Measurements from ENCODE around the gene CRLF1.

The CRLF1 gene

DNA sequence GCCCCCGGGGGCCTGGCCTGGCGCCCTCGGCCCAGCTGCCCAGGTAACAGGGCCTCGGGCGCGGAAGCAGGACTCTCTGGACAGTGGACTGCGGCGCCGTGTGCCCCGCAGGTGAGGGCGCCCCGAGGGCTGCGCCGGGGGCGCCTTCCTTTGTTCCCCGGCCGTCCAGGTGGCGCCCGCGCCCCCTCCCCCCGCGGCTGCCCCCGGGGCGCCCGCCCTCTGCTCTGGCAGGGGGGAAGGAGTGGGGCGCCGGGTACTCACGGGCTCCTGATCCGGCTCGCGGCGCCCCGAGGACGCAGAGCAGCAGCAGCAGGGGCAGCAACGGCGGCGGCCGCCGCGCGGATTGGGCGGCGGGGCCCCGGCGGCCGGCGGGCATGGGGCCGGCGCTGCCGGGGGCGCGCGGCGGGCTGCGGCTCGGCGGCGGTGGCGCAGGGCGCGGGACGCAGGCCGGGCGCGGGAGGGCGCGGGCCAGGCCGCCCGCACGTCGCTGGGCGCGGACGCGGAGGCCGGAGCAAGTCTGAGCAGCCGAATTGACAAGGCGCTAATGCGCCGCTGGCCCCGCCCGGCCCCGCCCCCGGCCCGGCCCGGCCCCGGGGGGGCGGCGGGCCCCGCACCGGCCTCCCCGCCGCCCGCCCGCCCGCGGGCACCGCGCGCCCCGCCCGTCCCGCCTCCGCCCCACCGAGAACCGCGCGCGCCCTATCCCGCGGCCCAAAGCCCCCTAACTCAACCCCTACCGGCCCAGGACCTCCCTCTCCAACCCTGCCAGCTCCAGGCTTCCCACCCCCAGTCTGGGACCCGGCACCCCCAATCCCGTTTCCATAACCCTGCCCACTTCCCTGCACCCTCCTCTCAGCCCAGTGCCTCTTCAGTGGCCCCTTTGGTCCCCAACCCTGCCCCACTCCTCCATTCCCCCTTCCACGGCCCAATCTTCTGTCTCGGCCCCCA is at the start of gene CRLF1:
TSS of gene CRLF1 (minus strand) at position 519 of the 945 bp plus-strand sequence. CDS start at position 376, 143 bp downstream.
- no peak for DNase-seq

DNA sequence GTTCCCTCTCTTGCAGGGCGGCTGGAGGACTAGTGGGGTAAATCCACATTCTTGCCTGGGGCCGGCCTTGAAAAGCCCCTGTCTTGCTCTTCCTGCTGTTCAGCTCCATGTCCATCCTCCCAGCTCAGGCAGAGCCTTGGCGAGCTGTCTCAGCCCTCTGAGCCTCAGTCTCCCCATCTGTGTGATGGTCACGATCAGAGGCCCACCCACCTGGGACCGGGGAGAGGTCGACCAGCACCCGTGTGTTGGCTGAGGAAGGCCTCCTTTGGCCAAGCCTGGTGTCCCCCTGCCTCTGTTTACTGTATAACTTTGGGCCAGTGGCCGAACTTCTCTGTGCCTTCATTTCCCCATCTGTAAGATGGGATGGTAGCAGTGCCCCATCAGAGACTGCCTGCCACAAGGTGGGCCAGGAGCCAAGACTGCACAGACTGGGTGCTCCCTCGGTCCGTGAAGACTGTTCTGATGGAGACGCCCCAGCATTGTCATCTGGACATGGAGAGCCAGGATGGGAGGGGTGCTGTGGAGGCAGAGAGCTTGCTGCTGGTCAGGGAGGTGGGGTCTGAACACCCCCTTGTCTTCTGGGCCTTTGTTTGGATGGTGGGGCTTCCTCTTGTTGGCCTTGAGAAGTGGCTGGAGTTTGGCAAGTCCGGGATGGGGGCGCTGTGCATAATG is 48.7 kb upstream of the CRLF1 start:
- DNase-seq: no peak

DNA sequence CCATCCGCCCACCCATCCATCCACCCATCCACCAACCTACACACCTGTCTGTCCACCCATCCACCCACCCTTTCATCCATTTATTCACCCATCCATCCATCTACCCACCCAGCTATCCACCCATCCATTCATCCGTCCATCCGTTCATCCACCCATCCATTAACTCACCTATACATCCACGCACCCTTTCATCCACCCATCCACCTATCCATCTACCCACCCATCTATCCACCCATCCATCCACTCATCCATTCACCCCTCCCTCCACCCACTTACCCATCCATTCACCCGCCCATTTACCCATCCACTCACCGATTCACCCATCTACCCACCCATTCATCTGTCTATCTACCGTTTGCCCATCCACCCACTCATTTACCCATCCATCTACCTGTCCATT is 47.9 kb upstream of the CRLF1 start:
- no peak for DNase-seq

DNA sequence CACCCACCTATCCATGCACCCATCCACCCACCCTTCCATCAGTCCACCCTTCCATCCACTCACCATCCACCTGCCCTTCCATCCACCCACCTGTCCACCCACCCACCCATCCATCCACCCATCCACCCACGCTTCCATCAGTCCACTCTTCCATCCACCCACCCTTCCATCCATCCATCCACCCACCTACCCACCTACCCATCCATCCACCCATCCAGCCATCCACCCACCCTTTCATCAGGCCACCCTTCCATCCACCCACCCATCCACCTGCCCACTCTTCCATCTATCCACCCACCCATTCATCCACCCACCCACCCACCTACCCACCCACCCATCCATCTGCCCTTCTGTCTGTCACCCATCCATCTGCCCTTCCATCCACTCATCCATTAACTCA is 47.3 kb upstream of the CRLF1 start:
- no peak for DNase-seq

GRCh38 chr19:18651733-18652132 is 45.1 kb upstream of the CRLF1 start:
- DNase-seq: no peak

DNA sequence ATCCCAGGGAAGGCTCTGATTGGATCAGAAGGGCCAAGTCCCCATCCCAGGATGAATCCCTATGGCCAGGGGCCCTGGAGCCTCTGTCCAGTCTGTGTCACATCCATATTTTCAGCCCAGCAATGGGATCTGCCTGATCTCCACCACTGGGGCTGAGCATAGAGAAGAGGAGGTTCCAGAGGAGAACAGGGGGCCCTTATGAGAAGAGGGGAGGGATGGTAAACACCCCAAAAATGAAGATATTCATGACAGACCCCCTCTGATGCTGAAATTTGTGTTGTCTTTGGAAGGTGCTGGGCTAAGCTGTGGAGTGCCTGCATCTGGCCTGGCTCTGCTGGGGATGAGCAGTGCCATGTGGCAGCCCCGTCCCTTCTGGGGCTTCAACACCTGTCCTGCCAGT is 44.7 kb upstream of the CRLF1 start:
- no peak for DNase-seq

GRCh38 chr19:18650468-18651041 is 44.0 kb upstream of the CRLF1 start:
- DNase-seq: no peak

- no peak for DNase-seq
These were observed 43.4 kb upstream of the CRLF1 start for GRCh38 chr19:18650021-18650390.

DNA sequence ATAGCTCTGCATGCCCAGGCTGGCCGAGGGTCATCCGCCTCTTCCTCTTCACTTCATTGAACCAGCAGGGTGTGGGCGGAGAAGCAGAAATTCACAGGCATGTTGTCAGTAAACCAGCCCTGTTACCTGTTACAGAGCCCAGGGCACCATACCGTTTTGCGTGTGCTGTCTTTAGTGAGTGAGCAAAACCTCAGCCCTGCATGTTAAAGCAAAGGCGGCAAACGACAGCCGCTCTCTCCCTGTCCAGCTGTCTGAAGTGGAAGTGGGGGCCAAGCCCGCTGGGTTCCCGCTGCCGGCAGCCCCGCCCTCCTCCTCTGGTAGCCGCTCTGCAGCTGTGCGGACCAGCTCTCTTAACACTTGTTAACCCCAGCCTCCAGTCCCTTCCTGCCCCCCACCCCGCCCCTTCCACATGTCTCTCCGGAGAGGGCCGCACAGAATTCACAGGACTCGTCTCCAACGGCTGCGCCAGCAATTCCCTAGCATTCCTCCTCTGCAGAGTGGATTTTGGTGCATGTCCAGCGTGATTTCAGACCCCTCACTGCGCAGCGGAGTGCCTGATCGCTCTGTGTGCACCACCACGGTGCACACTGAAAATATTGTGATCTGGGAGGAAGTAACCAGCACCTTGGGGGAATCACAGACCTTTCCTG is 42.9 kb upstream of the CRLF1 start:
- DNase-seq: no peak

DNA sequence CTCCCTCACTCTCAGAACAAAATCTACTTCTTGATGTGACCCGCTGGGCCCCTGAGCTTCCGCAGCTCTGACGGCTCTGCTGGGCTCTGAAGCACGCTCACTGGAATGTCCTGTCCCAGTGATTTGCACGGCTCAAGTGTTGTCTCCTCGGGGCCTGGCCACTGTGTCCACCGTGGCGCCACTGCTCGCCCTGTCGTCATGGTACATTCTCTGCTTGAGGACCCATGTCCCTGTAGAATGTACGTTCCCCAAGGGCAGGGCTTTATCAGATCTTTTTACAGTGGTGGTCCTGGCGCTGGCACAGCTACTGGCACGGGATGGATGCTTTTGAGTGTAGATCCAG is 42.3 kb upstream of the CRLF1 start:
- DNase-seq: no peak

- DNase-seq: no peak
These were observed 41.2 kb upstream of the CRLF1 start for GRCh38 chr19:18647807-18648206.

DNA sequence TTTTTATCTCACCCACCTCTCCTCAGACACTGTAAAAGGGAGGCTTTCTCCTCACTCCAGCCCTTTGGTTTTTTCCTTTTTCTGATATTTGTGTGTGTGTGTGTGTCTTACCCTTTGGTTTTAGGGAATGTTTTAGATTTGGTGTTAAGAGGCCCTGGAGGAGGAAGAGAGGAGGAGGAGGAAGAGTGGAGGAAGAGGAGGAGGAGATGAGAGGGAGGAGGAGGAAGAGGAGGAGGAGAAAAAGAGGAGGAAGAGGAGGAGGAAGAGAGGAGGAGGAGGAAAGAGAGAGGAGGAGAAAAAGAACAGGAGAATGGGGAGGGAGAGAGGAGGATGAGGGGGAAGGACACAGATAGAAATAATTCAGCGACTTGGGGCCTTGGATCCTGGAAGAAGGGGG is 40.8 kb upstream of the CRLF1 start:
- no peak for DNase-seq

- DNase-seq: no peak
These were observed 40.2 kb upstream of the CRLF1 start for GRCh38 chr19:18646535-18647370.

- DNase-seq: no peak
These were observed 38.5 kb upstream of the CRLF1 start for GRCh38 chr19:18645035-18645511.

DNA sequence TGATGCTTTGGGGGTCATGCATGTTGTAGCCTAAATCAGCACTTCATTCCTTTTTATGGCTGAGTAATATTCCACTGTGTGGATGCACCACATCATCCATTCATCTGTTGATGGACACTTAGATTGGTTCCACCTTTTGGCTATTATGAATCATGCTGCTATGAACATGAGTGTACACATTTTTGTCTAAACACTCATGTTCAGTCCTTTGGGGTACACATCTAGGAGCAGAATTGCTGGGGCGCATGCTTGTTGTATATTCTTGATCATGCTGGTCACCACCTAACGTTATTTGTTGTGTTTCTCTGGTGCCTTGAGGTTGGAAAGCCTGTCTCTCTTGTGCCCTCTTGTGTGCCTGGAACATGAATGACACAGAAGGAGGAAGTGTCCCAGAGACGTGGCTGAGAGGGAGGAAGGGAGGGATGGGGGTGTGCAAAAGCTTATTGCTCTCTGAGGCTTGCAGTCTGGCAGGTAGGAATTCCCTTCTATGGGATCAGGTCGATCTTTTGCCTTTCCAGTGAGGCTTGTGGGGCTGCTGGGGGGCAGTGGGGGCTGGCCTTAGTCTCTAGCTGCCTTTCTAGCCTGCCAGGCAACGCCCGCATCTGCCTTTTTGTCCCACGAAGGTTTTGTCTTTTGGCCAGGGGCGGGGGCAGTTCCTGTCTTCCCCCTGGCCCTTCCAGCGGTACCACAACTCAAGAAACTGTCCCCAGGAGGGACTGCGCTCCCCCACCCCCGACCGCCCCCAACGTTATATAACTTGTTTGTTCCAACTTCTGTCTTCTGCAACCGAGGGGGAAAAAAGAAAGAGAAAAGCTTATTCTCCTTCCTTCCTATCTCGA is 37.8 kb upstream of the CRLF1 start:
- DNase-seq: no peak

GRCh38 chr19:18639706-18640243 is 33.2 kb upstream of the CRLF1 start:
- DNase-seq: no peak

DNA sequence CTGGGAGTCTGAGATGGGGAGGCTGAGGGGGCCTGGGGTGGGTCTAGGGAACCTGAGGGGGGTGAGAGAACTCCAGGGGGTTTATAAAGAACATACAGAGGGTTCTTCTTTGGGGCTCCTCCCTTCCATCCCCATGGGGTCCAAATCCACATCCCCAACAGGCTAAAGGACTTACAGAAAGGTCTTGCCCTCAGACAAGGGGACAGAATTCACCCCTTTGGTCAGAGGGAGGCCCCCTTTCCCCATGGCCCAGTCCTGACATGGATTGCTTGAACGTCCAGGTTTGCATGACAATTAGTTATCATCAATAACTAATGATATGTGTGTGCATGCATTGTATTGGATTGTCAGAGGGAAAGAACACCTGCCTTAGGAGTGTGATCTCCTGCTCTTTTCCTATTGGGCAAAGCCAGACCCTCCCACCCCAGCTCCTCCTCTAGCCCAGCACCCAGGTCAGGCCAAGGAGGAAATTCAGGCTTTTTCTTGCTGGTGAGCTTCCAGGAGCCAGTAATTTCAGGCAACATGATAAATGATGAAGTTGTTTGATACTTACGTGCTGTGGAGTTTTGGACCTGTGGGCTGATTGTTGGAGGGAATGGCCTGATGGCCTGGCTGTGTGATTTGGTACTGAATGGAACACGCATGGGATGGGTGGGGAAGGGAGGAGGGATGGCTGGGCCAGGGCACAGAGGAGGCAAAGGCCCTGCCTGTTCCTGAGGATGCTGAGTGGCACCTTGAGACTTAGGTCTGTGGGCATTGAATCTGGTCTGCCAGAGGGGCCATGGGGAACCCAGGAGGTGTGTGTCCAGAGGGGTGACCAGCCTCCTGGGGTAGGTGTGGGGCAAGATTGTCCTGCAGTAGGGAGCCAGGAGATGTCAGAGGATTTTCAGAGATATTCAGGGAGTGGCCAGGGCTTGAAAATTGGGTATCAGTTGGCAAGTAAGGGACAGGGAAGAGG is 31.4 kb upstream of the CRLF1 start:
- DNase-seq: no peak

GRCh38 chr19:18636969-18637629 is 30.5 kb upstream of the CRLF1 start, which contains the start of gene KLHL26:
Gene KLHL26 (plus strand): TSS chr19:18637028. CDS start chr19:18637055, 27 bp downstream.
- DNase-seq: no peak
